GM12878 (cell line): ENCODE data around the gene LPCAT3. TPM values are rescaled to one million over a fixed set of nuclear protein-coding genes. Genes with fewer than 3 reads are reported as not detected.
A peak's percentile ranks its signal among the peaks of the same experiment; 100 is the strongest.

Source experiments
- BHLHE40 ChIP-seq, 2 experiments: fragments of 450-650 bp in 1 of 2; IDR thresholded peaks; 2 replicates each; pipeline ENCODE4 v1.6.1; 2011 to 2017; ENCODE audit warnings: low read depth in 2 of 2, borderline replicate concordance in 1 of 2, improper control_type of control experiment in 1 of 2, low read length in 1 of 2, mild to moderate bottlenecking in 1 of 2
- BRCA1 ChIP-seq: IDR thresholded peaks from 2 replicates; pipeline ENCODE4 v1.6.1; 2011; ENCODE audit warnings: low read depth, low read length, improper control_type of control experiment
- CBX3 ChIP-seq: fragments of 200-600 bp; sonication (generic); IDR thresholded peaks from 2 replicates; pipeline ENCODE4 v1.6.1; 2016; ENCODE audit warnings: low read depth, borderline replicate concordance
- CREB1 ChIP-seq: IDR thresholded peaks from 2 replicates; pipeline ENCODE4 v1.6.1; 2012; ENCODE audit warnings: low read depth, mild to moderate bottlenecking, inconsistent platforms
- E2F8 ChIP-seq: fragments of 450-650 bp; IDR thresholded peaks from 2 replicates; pipeline ENCODE4 v1.6.1; 2018; ENCODE audit warnings: mild to moderate bottlenecking, low read depth, moderate library complexity; ENCODE audit not compliant: partially characterized antibody
- FOS ChIP-seq: IDR thresholded peaks from 3 replicates; pipeline ENCODE4 v1.6.1; 2011; ENCODE audit warnings: borderline replicate concordance; ENCODE audit not compliant: insufficient read length; ENCODE audit errors: extremely low read depth
- JUND ChIP-seq: IDR thresholded peaks from 2 replicates; pipeline ENCODE4 v1.6.1; 2012; ENCODE audit warnings: low read depth, mild to moderate bottlenecking, low read length, improper control_type of control experiment, moderate library complexity
- MEF2A ChIP-seq: IDR thresholded peaks from 2 replicates; pipeline ENCODE4 v1.6.1; 2011; ENCODE audit warnings: low read depth, mild to moderate bottlenecking, low read length, moderate library complexity; ENCODE audit not compliant: insufficient read depth
- MXI1 ChIP-seq: fragments of 150-350 bp; IDR thresholded peaks from 2 replicates; pipeline ENCODE4 v1.6.1; 2011; ENCODE audit warnings: low read depth, mild to moderate bottlenecking, inconsistent platforms, low read length, improper control_type of control experiment
- NFIC ChIP-seq: IDR thresholded peaks from 2 replicates; pipeline ENCODE4 v1.6.1; 2012; ENCODE audit warnings: low read depth, mild to moderate bottlenecking, inconsistent platforms, low read length, moderate library complexity
- NFYA ChIP-seq: IDR thresholded peaks from 2 replicates; pipeline ENCODE4 v1.6.1; 2011; ENCODE audit warnings: low read depth, mild to moderate bottlenecking, low read length, improper control_type of control experiment, borderline replicate concordance
- POLR2AphosphoS5 ChIP-seq: IDR thresholded peaks from 2 replicates; pipeline ENCODE4 v1.6.1; 2011; ENCODE audit warnings: mild to moderate bottlenecking, low read length, inconsistent platforms
- RFX5 ChIP-seq: IDR thresholded peaks from 2 replicates; pipeline ENCODE4 v1.6.1; 2011; ENCODE audit warnings: low read depth, low read length, improper control_type of control experiment
- SIN3A ChIP-seq: IDR thresholded peaks from 2 replicates; pipeline ENCODE4 v1.6.1; 2012; ENCODE audit warnings: low read depth, low read length, improper control_type of control experiment
- STAT1 ChIP-seq: fragments of 450-650 bp; conservative IDR thresholded peaks from 2 replicates; pipeline ENCODE4 v1.6.1; 2014; ENCODE audit warnings: antibody characterized with exemption, mild to moderate bottlenecking
- TAF1 ChIP-seq: IDR thresholded peaks from 2 replicates; pipeline ENCODE4 v1.6.1; 2011; ENCODE audit warnings: mild to moderate bottlenecking, low read depth, low read length, borderline replicate concordance
- USF1 ChIP-seq: IDR thresholded peaks from 2 replicates; pipeline ENCODE4 v1.6.1; 2011; ENCODE audit warnings: borderline replicate concordance, low read depth, mild to moderate bottlenecking, moderate library complexity, mixed read lengths, low read length; ENCODE audit not compliant: insufficient read depth; ENCODE audit errors: extremely low read length
- ZBED1 ChIP-seq: IDR thresholded peaks from 2 replicates; pipeline ENCODE4 v1.6.1; 2016; ENCODE audit warnings: borderline replicate concordance
- ZBTB40 ChIP-seq: fragments of 450-650 bp; IDR thresholded peaks from 2 replicates; pipeline ENCODE4 v1.6.1; 2016; ENCODE audit warnings: mild to moderate bottlenecking, moderate library complexity, borderline replicate concordance
- ZNF217 ChIP-seq: fragments of 450-650 bp; IDR thresholded peaks from 2 replicates; pipeline ENCODE4 v1.6.1; 2017; ENCODE audit warnings: antibody characterized with exemption, mild to moderate bottlenecking
- polyA plus RNA-seq, 11 experiments: library from polyadenylated mRNA; depleted of rRNA in 4 of 11; unstranded in 6 of 11; stranded (reverse) in 5 of 11; fragments of >200 nt; fragmentation: Nextera tagmentation in 4 of 11; fragmentation: Illumina TruSeq in 1 of 11; extraction: Ambion mirVana in 4 of 11; extraction: Trizol in 1 of 11; gene quantifications; 1 replicate in 1 of 11; 2 replicates in 10 of 11; pipeline versions ENCODE4 v1.2.1 to v1.2.3, GENCODE V29; 2011 to 2016; ENCODE audit warnings: inconsistent platforms in 2 of 11, missing spikeins in 2 of 11, low read depth in 1 of 11
- total RNA-seq, 4 experiments: library from RNA; depleted of rRNA in 3 of 4; stranded (reverse); fragments of >200 nt in 3 of 4; fragmentation: Illumina TruSeq in 1 of 4; extraction: Trizol in 1 of 4; gene quantifications; 2 replicates each; pipeline versions ENCODE4 v1.2.1 to v1.2.3, GENCODE V29; 2013 to 2021

LPCAT3 gene
- total and polyA plus RNA-seq, 10 of the 15 experiments (the other 5 are each of a cell fraction or from before 2014, with no cell fraction given): 2.6 to 48.3 (median 23.0) TPM

GRCh38 chr12:6944381-6945186 is 73.7 kb downstream of the LPCAT3 start (continued):
- TF ChIP-seq FOS (no peak), MXI1 (peak; percentile 36; the same call in 1 of the 2 replicates), BHLHE40 (IDR thresholded peaks at IDR 0.05; ENCODE audit: borderline replicate concordance in 1 of 2, low read depth in 2 of 2, low read length in 1 of 2) (peak in 1 of 2 experiments; percentile 60; a peak in 1 of 4 replicates), ZBED1 (no peak), SIN3A (peak; percentile 61; the same call in 1 of the 2 replicates), CBX3 (no peak), POLR2AphosphoS5 (no peak), ZBTB40 (no peak), STAT1 (0 out of 2 replicates have a peak, but pooled peaks have one; percentile 24), NFYA (no peak), ZNF217 (no peak), USF1 (no peak), CREB1 (no peak), NFIC (no peak), JUND (no peak), TAF1 (peak; percentile 11; the same call in 1 of the 2 replicates), E2F8 (peak; percentile 25), MEF2A (0 out of 2 replicates have a peak, but pooled peaks have one; percentile 26), BRCA1 (no peak), RFX5 (no peak)
